HG03108 (cell line): ENCODE measurements around the gene PON3.

Source experiments
- ATAC-seq: cut with Tn5 transposase; IDR thresholded peaks from one replicate; pipeline ENCODE4 v1.9.1; 2021; ENCODE audit warnings: moderate library complexity; ENCODE audit not compliant: unreplicated experiment

PON3 gene

DNA sequence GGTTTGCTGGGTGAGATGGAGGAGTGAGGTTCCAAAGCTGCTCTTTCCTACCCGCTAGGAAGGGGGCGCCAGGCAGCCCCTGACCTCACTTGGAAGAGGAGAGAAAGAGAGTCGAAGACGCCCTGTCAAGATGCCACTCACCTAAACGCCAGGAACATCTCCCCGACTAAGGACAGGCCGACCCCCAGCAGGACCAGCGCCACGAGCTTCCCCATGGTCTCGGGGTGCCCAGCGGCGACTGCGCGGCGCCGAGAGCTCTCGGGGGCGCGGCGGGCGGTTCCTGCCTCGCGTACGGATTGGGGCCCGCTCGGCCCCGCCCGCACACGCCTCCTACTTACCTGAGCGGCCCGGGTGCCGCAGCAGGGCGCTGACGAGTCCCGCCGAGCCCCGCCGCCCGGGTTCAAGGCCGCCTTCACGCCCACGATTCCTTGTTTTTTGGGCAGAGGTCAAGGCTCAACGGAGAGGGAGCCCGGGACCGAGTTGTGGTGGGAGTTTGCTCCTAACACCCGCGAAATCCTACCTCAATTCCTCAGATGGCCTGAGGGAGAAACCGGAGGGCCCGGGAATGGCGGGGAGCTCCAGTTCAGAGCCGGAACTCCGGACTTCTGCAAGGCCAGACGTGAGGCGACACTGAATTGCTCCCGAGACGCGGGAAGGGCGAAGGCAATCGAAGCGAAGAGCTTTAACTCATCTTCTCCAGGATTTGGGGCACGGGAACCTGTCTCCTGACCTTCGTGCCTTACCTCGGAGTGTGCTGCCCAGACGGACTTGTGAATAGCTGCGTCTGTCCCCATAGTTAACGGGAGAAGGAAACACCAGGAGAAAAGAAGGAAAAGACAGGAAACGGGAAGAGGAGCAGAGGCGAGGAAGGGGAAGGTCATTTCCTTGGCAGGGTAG is at the start of gene PON3:
TSS of gene PON3 (minus strand) at position 240 of the 897 bp plus-strand sequence. CDS start at position 215, 25 bp downstream.
- ATAC-seq = no peak

DNA sequence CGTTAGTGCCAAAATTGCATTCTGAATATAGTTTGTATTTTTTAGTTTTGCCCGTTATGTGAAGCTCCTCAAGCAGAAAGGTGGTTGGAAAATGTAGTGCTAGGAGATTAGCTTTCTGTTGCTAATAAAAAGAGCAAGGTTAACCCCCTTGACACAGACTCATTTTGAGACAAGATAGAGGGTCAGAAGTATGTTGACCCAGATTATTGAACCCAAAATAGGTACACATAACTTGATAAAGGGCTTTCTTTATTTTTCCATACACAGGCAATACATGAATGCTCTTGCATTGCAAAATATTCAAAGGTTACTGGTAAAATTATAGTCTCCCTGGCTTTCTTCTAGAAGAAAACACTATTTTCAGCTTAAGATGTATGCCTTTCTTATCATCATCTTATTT is 48.6 kb upstream of the PON3 start:
- ATAC-seq = no peak

GRCh38 chr7:95441042-95441823 is 45.1 kb upstream of the PON3 start:
- ATAC-seq = no peak

DNA sequence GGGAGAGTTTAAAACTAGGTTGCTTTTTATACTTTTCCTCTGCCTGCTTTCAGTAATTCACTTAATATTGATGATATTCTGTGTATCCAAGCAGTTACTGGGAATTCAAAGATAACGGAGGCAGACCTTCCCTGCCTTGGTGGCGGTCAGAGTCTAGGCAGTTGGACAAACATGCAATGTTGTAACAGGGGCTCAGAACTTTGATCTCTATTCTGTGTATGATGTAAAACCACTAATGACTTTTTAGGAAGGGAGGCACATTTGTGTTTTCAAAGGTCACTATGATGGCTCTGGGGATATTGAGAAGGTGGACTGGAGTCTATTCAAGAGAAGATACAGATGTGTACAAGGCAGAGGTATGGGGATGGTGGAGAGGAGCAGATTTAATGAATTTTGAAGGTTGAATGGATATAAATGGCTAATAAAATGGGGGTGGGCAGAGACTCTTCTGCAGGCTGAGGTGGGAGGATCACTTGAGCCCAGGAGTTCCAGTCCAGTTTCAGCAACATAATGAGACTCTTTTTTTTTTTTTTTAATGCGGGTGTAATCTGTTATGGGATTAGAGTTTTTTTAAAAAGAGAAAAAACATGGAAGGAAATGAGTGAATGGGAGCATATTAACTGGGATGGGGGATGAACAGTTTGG is 44.3 kb upstream of the PON3 start:
- no peak for ATAC-seq

DNA sequence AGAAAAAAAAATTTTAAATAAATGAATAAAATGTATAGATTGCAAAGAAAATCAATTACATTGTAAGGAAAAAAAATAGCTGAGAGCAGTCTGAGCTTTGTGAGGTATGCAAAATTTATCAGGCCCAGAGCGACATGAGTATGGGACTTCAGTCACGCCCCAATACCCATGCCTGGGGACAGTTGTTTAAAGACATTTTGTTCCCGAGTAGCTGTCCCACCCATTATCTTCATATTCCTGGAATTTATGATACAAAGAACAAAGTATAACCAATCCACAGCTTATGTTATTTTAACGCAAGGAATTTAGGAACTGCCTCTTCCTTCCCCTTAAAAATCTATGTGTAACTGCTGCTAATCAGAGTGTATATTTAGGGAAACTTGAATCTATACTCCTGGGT is 40.2 kb upstream of the PON3 start:
- no peak for ATAC-seq

DNA sequence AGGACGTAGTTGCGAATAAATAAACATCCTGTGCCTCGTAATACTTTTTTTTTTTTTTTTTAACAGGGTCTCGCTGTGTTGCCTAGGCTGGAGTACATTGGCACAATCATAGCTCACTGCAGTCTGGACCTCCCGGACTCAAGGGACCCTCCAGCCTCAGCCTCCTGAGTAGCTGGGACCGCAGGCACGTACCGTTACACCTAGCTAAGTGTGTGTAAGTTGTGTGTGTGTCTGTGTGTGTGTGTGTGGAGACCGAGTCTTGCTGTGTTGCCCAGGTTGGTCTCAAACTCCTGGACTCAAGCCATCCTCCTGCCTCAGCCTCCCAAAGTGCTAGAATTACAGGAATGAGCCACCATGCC is 39.2 kb upstream of the PON3 start:
- ATAC-seq = no peak

- ATAC-seq = peak; percentile 90
Observed at GRCh38 chr7:95434557-95435421, 38.6 kb upstream of the PON3 start, which contains the start of gene PON2. Gene PON2 (minus strand): TSS chr7:95435028. CDS start chr7:95434951, 77 bp downstream.

DNA sequence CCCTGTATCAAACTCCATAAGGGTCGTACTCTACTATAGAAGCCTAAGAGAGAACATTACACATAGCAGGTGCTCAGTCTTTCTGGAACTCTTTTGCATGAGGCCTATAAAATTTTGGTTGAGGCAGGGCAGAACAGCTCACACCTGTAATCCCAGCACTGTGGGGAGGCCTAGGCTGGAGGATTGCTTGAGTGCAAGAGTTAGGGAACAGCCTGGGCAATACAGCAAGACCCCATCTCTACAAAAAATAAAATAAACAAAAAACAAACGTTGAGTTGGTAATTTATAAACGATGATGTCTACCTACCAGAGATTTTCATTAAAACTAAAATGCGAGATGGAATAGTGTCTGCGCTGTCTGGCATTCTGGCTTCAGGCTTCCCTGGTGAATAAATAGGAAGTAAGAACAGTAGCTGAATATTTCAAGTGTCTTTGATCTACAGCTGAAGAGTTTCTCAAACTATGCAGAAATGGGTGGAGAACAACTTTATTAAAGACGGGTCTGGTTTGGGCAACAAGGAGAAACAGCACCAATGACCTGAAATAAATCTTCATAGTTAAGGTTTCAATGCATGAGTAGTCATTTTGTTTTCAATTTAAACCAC is 37.9 kb upstream of the PON3 start:
- peak; percentile 1 for ATAC-seq

DNA sequence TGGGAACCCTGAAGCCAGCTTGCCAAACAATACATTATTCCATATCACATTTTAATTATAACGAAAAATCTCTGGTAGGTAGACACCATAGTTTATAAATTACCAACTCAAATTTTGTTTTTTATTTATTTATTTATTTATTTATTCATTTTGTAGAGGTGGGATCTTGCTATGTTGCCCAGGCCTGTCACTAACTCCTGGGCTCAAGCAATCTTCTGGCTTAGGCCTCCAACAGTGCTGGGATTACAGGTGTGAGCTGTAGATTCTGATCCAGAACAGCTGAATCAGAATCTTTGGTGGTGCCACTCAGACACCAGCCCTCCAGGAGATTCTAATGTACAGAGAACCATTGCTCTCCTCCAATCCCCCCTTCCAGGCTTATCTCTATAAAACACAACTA is 37.0 kb upstream of the PON3 start:
- ATAC-seq = no peak

- no peak for ATAC-seq
Observed at GRCh38 chr7:95432606-95433005, 36.4 kb upstream of the PON3 start.

DNA sequence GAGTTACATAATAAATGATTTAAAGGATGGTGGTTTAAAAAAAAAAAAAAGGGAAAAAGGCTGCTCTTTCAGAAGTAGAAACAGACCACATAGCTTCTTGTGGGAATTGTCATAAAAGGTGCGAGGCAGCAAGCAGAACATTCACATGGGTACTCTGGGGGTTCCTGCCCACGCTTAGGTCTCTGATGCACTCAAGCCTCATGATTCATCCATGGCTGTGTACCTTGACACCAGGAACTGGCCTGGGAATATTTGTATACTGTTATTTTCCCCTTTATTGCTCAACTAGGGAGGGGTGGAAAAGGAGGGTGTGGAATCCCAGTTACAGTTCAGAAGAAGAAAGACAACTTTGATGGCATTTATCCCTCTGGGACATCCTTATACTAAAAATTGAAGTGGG is 34.7 kb upstream of the PON3 start:
- ATAC-seq = no peak

DNA sequence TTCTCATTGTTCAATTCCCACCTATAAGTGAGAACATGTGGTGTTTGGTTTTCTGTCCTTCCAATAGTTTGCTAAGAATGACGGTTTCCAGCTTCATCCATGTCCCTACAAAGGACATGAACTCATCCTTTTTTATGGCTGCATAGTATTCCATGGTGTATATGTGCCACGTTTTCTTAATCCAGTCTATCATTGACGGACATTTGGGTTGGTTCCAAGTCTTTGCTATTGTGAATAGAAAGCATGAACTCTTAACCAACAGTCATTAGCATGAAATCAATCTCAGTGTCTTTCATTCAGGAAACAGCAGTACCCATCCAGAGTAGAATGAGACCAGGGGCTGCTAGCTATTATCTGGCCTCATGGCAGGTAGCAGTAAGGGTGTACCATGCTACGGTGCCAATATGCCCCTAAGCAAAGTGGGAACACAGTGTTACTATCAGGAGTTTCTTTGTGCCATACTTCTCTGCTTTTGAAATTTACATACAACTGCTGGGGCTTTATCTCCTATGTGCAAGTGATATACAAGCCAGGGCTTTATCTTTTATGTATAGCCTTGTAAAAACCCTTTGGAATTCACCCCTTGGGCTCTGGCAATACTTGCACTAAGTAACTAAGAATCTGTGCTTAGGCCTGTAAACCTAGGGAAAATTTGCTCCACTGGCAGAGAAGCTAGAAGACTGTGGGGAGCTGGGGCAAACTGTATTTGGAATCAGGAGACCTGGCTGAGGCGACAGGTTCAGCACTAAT is 33.2 kb upstream of the PON3 start:
- no peak for ATAC-seq

GRCh38 chr7:95427914-95428516 is 31.8 kb upstream of the PON3 start:
- ATAC-seq = no peak

- ATAC-seq = no peak
Observed at GRCh38 chr7:95427166-95427565, 31.0 kb upstream of the PON3 start.

GRCh38 chr7:95425694-95426093 is 29.5 kb upstream of the PON3 start:
- ATAC-seq = no peak

- ATAC-seq = no peak
Observed at GRCh38 chr7:95424716-95425115, 28.5 kb upstream of the PON3 start.

DNA sequence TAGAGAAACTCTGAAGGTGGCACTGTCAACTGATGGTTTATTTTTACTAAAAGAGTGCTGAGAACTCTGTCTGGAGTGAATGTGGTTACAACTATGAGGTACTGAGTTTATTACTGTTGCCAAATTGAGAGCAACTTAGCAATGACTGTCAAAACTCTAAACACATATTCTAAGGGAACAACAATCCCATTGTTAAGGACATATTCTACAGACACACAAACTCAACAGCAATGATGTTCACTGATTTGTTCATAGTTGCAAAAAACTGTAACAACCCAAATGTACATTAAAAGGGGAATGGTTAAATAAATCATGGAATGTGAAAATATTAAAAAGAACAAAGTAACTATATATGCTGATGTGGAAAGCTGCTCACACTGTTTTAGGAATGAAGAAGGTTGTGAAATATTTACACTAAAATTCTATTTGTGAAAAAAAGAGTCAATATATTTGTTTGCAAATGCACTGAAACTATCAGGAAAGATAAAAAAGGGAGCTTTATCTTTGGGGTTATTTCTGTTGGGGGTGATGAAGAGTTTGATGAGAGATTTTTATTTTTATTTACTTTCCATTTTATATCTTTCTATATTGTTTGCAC is 25.8 kb upstream of the PON3 start:
- no peak for ATAC-seq

GRCh38 chr7:95421000-95421846 is 25.0 kb upstream of the PON3 start:
- ATAC-seq = no peak
